ENCODE results near the gene GATM. TPM values are rescaled to one million over a fixed set of nuclear protein-coding genes. Genes with fewer than 3 reads are reported as not detected.

The GATM gene
- total and polyA plus RNA-seq, 12 donors = 3.6 to 73.2 (median 25.8) TPM

DNA sequence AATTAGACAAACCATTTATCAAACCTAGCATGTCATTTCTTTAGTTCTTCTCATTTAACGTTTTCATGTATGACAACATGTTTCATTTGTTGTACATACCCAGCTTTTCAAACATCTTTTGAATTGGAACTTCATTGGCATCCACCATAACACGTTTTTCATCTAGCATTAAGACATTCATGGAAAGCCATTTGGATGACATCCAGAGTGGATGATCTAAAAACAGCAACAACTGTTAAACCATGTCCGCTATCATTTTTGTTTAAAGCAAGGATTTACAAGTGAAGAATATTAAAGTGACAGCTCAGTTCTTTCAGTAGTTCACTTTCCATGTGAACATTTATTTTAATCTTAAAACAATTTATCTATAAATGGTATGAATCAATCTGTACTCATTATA lies 14.5 kb downstream of the GATM start:
- intact Hi-C loops (cut with DNase I) = no loop called here
- Histone ChIP-seq H3K27me3 (no peaks in the 10 kb centered on the region), H3K4me3 (no peak overlapping the region), H3K36me3 (replicated peaks in 1 of 2) (peaks cover 0 to 12% of the 10 kb centered on the region in 2 donors), H3K9me3 (replicated peaks in 1 of 3) (no peaks in the 10 kb centered on the region), H3K27ac (no peak overlapping the region), H3K4me1 (replicated peaks in 1 of 2) (no peaks in the 10 kb centered on the region)
- 55 to 69% (median 65%) methylated on average over 3 of the region's 3 CpGs for WGBS, 4 donors
- no peak for DNase-seq
- TF ChIP-seq, protein P1, sequence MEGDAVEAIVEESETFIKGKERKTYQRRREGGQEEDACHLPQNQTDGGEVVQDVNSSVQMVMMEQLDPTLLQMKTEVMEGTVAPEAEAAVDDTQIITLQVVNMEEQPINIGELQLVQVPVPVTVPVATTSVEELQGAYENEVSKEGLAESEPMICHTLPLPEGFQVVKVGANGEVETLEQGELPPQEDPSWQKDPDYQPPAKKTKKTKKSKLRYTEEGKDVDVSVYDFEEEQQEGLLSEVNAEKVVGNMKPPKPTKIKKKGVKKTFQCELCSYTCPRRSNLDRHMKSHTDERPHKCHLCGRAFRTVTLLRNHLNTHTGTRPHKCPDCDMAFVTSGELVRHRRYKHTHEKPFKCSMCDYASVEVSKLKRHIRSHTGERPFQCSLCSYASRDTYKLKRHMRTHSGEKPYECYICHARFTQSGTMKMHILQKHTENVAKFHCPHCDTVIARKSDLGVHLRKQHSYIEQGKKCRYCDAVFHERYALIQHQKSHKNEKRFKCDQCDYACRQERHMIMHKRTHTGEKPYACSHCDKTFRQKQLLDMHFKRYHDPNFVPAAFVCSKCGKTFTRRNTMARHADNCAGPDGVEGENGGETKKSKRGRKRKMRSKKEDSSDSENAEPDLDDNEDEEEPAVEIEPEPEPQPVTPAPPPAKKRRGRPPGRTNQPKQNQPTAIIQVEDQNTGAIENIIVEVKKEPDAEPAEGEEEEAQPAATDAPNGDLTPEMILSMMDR (IDR thresholded peaks at IDR 0.05) = no peak
- TF ChIP-seq POLR2A (IDR thresholded peaks at IDR 0.05) = no peak

DNA sequence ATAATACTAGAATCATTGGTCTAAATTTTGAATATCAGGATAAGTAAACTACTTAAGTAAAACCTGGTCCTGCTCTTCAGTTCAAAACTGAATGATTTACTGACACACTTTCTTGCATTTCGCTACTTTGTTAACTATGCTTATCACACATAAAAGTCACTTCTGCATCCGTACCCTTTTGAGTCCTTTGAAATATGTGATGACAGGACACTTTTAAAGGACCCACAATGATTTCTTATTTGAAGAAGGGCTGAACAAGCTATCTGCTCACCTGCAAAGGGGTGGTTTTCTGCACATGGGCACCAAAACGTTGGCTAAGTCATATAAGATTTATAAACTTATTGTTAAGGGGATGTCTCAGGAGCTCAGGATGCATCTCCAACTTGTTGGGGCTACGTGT lies 15.0 kb downstream of the GATM start:
- no peaks in the 10 kb centered on the region for H3K9me3 ChIP-seq (replicated peaks in 1 of 3)
- WGBS, 4 donors = 77 to 86% (median 83%) methylated on average over 4 of the region's 4 CpGs
- peaks cover 0 to 12% of the 10 kb centered on the region in 2 donors for H3K36me3 ChIP-seq (replicated peaks in 1 of 2)
- intact Hi-C loops (cut with DNase I) = no loop called here
- no peak overlapping the region for H3K27ac ChIP-seq
- H3K4me1 ChIP-seq (replicated peaks in 1 of 2) = no peaks in the 10 kb centered on the region
- TF ChIP-seq, protein P1 (IDR thresholded peaks at IDR 0.05) = no peak
- TF ChIP-seq POLR2A (IDR thresholded peaks at IDR 0.05) = no peak
- H3K4me3 ChIP-seq = no peak overlapping the region
- H3K27me3 ChIP-seq = no peaks in the 10 kb centered on the region
- no peak for DNase-seq

DNA sequence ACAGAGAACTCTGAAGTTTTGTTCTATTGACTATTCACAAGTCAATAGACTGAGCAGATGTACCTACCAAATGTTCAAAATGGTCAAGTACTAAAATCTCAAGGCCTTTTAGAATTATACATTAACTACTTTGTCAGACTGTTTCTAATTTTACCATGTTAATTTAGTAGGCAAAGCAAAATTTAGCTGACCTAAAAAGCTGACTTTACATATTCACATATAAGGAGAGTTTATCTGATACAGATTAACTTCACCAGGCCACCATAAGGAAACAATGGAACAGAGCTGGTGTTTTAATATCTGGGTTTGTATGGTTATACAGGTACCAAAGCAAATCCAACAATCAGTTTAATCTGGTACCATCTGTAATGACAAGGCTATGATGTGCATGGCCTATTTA lies 15.9 kb downstream of the GATM start:
- peaks cover 0 to 12% of the 10 kb centered on the region in 2 donors for H3K36me3 ChIP-seq (replicated peaks in 1 of 2)
- H3K27ac ChIP-seq = no peak overlapping the region

DNA sequence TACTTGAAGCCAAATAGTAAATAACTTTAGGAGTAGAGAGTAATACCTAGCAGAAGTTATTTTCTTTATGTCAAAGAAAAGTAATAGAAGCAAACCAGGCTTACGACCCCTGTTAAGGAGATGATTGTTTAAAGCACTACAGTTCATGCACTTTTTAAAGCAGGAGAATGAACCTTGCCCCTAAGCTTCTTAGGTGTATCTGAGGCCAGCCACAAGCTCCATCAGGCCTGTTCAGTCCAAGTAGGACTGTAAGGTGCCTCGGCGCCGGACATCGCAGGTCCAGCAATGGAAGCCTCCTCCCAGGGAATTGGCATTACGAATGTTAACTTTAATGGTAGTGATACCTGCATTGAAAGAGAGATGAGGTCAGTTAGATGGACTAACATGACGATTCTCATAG lies 16.5 kb downstream of the GATM start:
- no peak for TF ChIP-seq POLR2A (IDR thresholded peaks at IDR 0.05)
- TF ChIP-seq, protein P1 (IDR thresholded peaks at IDR 0.05) = no peak
- Histone ChIP-seq H3K27me3 (no peaks in the 10 kb centered on the region), H3K4me1 (replicated peaks in 1 of 2) (no peaks in the 10 kb centered on the region), H3K36me3 (replicated peaks in 1 of 2) (peaks cover 0 to 12% of the 10 kb centered on the region in 2 donors), H3K9me3 (replicated peaks in 1 of 3) (no peaks in the 10 kb centered on the region), H3K27ac (no peak overlapping the region), H3K4me3 (no peak overlapping the region)
- intact Hi-C loops (cut with DNase I) = no loop called here
- WGBS, 4 donors = 87 to 94% (median 92%) methylated on average over 7 of the region's 7 CpGs
- no peak for DNase-seq

More for the DNA sequence above, 15.9 kb downstream of the GATM start:
- H3K4me1 ChIP-seq (replicated peaks in 1 of 2) = no peaks in the 10 kb centered on the region
- TF ChIP-seq POLR2A (IDR thresholded peaks at IDR 0.05) = no peak
- TF ChIP-seq, protein P1 (IDR thresholded peaks at IDR 0.05) = no peak
- H3K27me3 ChIP-seq = no peaks in the 10 kb centered on the region
- no peak overlapping the region for H3K4me3 ChIP-seq
- no peaks in the 10 kb centered on the region for H3K9me3 ChIP-seq (replicated peaks in 1 of 3)
- no peak for DNase-seq
- intact Hi-C loops (cut with DNase I) = no loop called here

Data from adrenal gland (tissue), 12 donors.